Urinary bladder (tissue), 4 donors: Measurements from ENCODE around the gene UMAD1. TPM values are rescaled to one million over a fixed set of nuclear protein-coding genes. Genes with fewer than 3 reads are reported as not detected.

ENCODE experiments used
- DNase-seq: peaks from one replicate; pipeline ENCODE4 v3.0.0-alpha.2; 2015; ENCODE audit errors: extremely low spot score
- H3K27ac ChIP-seq: one replicate; pipeline ENCODE4 v1.5.1; 2013; ENCODE audit warnings: low read depth, mild to moderate bottlenecking, moderate library complexity
- H3K36me3 ChIP-seq: one replicate; pipeline ENCODE4 v1.6.1; 2013; ENCODE audit warnings: mild to moderate bottlenecking, moderate library complexity; ENCODE audit not compliant: insufficient read depth
- H3K4me1 ChIP-seq: one replicate; pipeline ENCODE4 v1.6.1; 2013; ENCODE audit warnings: mild to moderate bottlenecking, moderate library complexity; ENCODE audit not compliant: insufficient read depth
- H3K4me3 ChIP-seq: one replicate; pipeline ENCODE4 v1.5.1; 2013; ENCODE audit warnings: low read depth, low read length
- WGBS: extraction: QIAGEN DNeasy Blood & Tissue Kit; methylation state at CpG from one replicate; pipeline ENCODE4 v1.1.7; 2013; 5-methylcytosine and 5-hydroxymethylcytosine counted together
- polyA plus RNA-seq: library from polyadenylated mRNA; stranded (reverse); fragments of 200-250 nt; gene quantifications from one replicate; pipeline ENCODE4 v1.2.3, GENCODE V29; 2013
- total RNA-seq: library from RNA; depleted of rRNA; stranded (reverse); fragments of >200 nt; gene quantifications from one replicate; pipeline ENCODE4 v1.2.3, GENCODE V29; 2014
- donor health status: healthy with polysubstance abuse.
- donor health status: healthy.

UMAD1 gene
- total and polyA plus RNA-seq, 2 donors, result 14.6 to 15.8 TPM

DNA sequence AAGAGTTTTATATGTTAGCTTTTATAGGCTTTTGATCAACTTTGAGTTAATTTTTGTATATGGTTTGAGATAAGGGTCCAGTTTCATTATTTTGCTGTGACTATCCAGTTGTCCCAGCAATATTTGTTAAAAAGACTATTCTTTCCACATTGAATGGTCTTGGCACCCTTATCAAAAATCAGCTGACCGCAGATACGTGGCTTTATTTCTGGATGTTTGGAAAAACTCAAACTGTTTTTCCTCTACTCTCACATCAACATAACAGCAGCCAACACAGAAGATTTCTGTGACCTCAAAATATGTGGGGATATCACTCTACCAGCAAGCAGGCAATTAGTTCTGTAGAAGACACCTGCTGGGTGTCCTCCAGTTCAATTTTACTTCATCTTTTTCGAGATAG is 211.4 kb downstream of the UMAD1 start:
- Histone ChIP-seq H3K4me1 (no peaks in the 10 kb centered on the region), H3K4me3 (no peak overlapping the region), H3K27ac (no peak overlapping the region), H3K36me3 (no peaks in the 10 kb centered on the region)
- no peak for DNase-seq
- WGBS, result 80% methylated on average over 3 of the region's 3 CpGs

DNA sequence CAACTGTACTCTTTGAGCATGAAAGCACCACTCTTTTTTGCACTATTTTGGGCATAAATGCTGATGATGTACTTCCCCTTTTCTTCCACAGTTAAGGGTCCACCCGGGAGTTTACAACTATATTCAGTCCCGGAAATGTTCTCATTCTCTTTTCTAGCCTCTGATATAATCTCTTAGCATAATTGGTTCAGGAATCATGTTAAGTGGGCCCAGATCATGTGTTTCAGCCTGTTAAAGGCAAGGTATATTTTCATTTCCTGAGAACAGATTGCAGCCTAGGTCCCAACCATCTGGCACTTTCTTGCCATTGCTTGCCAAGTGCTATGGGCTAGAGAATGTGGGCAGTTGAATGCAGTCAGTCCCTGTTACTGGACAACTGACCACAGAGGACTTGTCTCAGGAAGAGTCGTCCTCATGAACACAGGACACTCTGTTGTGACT is 216.6 kb downstream of the UMAD1 start:
- DNase-seq, result no peak
- Histone ChIP-seq H3K27ac (no peak overlapping the region), H3K36me3 (no peaks in the 10 kb centered on the region), H3K4me1 (no peaks in the 10 kb centered on the region), H3K4me3 (no peak overlapping the region)
- WGBS, result 77% methylated on average over 3 of the region's 3 CpGs

DNA sequence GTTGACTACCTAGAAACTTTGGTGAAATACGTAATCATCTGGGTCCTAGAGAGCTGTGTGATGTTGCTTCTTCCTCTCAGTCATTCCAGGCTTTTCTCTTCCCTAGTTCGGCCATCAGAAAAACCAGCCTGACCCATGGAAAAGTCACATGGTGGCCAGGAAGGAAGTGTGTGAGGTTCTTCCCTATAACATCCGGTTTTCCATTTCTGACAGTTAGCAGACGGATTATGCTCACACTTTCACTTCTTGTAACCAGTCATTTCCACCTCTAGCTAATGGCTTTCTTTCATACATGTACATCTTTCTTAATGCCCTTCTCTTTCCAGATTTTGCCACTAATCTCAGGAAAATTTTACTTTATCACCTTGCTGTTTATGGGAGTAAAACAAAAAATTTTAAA is 218.0 kb downstream of the UMAD1 start:
- no peak overlapping the region for H3K4me3 ChIP-seq
- no peaks in the 10 kb centered on the region for H3K4me1 ChIP-seq
- no peak for DNase-seq
- H3K36me3 ChIP-seq, result no peaks in the 10 kb centered on the region
- H3K27ac ChIP-seq, result no peak overlapping the region
- WGBS, result 78% methylated on average over 4 of the region's 4 CpGs

DNA sequence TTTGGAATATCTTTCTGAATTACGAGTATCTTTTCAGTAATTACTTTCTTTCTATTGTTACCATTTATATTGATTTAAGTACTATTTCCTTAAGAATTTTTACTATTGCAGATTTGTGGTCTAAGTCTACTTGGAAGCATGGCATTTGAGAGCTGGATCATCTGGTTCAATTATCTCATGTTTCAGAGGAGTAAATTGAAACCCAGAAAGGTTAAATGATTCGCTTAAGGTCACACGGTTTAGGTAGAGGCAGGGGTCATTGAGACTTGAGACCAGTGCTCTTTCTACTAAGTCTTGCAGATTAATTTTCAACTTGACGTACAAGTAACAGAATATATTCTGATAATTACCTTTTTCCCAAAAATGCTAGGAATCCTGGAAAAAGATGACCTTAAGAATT is 218.9 kb downstream of the UMAD1 start:
- no peaks in the 10 kb centered on the region for H3K4me1 ChIP-seq
- DNase-seq, result no peak
- 94% methylated on average over 4 of the region's 4 CpGs for WGBS
- no peak overlapping the region for H3K27ac ChIP-seq
- no peak overlapping the region for H3K4me3 ChIP-seq
- H3K36me3 ChIP-seq, result no peaks in the 10 kb centered on the region

DNA sequence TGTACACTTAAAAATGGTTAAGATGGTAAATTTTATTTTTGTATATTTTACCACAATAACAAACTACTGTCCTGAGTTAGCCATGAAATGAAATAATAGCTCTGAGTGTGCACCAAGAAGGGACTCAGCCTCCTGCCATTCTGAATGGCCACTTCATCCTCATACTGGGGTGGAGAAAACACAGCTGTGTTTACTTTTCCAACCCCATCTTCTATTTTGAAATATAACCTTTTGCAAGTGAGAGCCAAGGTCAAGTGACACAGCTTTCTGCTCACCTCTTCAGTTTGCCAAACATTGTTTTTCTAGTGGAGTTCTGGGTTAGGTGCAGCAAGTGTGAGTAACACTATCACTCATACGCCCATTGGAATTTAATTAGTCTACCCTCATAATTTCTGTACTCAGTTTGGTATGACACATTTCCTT is 220.7 kb downstream of the UMAD1 start:
- no peaks in the 10 kb centered on the region for H3K36me3 ChIP-seq
- H3K4me3 ChIP-seq, result no peak overlapping the region
- H3K27ac ChIP-seq, result no peak overlapping the region
- no peak for DNase-seq
- WGBS, result 84% methylated on average over 1 of the region's 1 CpG
- no peaks in the 10 kb centered on the region for H3K4me1 ChIP-seq

DNA sequence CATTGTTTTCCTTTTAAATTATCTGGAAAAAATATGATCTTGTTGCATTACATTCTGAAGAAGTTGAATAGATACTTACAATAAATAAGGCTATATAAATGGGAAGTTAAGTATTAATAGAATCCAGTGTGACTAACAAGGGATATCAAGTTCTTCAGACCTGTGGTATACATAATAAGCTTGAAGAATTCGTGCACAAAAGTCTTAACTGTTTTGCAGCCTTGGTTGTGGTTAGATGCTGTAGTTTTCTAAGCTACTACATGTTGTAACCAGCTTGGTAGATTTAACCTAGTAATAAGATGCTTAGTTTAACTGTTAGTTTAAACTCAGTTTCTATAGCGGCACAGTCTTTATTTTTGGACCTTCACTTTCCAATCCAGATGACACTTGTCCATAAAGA is 221.8 kb downstream of the UMAD1 start:
- H3K27ac ChIP-seq, result no peak overlapping the region
- H3K4me3 ChIP-seq, result no peak overlapping the region
- WGBS, result 69% methylated on average over 2 of the region's 2 CpGs
- DNase-seq, result no peak
- no peaks in the 10 kb centered on the region for H3K36me3 ChIP-seq
- H3K4me1 ChIP-seq, result no peaks in the 10 kb centered on the region

DNA sequence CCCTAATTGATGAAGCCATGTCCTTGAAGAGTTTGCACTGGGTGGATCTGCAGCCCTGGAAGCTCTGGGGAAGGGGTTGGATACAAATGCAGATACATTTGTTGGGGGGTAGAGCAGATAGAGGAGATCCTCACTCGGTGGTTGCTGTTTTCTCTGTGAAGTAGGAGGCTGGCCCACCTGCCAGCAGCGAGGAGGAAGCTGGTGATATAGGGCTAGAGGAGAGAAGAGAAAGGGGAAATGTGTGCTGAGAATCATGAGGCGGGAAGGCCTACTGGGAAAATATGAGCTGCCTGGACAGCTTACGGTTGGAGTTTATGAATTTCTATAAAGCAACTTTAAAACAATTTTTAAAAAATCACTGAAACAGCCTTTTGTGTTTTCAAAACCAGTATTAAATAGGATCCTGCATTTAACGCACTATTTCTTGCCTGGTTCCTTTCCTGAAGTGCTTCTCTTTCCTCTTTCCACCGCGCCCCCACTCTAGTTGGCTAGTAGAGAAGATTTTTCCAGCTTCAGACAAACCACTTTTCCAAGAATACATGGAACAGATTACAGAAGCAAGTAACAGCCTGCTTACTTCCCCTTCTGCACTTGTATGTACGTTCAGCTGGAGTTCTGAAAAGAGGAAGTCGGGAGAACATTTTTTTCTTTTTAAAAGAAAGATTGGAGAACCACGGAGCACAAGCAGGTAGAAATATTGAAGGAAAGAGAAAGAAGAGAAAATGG is 227.5 kb downstream of the UMAD1 start:
- Histone ChIP-seq H3K4me3 (no peak overlapping the region), H3K4me1 (no peaks in the 10 kb centered on the region), H3K36me3 (no peaks in the 10 kb centered on the region), H3K27ac (no peak overlapping the region)
- no peak for DNase-seq
- 73% methylated on average over 10 of the region's 10 CpGs for WGBS

DNA sequence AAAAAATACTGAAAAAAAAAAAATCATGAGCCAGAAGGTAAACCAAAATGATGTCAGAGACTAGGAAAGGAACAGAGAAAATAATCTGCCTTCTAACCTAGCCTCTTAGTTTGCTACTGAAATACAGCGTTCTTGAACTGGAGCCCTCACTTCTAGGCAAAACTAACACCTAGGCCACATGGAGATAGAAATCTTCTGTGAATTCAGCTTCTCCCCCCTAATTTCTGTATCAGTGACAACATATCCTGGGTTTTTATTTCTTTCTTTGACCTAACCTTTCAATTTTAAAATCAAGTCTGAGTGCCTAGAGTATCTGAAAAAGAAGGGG is 228.0 kb downstream of the UMAD1 start:
- DNase-seq, result no peak
- Histone ChIP-seq H3K4me1 (no peaks in the 10 kb centered on the region), H3K36me3 (no peaks in the 10 kb centered on the region), H3K4me3 (no peak overlapping the region), H3K27ac (no peak overlapping the region)
- WGBS, result 90% methylated on average over 1 of the region's 1 CpG

DNA sequence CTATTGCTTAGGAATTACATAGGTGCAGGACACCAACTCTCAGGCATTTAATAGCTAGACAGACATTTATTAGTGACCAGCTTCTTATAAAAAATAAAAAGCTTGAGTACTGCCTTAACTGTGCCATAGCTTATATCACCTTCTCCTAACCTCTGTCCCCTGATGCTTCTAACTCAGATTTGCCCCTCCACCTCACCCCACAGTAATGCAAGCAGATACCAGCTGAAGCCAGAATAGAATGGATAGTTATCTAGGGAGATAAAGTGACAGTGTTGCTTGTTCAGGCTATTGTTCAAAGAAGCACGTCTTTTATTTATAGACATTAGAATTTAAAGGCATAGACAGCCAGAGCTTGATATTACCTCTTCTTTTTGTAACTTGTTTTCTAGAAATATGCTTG is 228.5 kb downstream of the UMAD1 start:
- no peak for DNase-seq
- Histone ChIP-seq H3K4me1 (no peaks in the 10 kb centered on the region), H3K36me3 (no peaks in the 10 kb centered on the region), H3K4me3 (no peak overlapping the region), H3K27ac (no peak overlapping the region)
- WGBS, result 30% methylated on average over 1 of the region's 1 CpG

DNA sequence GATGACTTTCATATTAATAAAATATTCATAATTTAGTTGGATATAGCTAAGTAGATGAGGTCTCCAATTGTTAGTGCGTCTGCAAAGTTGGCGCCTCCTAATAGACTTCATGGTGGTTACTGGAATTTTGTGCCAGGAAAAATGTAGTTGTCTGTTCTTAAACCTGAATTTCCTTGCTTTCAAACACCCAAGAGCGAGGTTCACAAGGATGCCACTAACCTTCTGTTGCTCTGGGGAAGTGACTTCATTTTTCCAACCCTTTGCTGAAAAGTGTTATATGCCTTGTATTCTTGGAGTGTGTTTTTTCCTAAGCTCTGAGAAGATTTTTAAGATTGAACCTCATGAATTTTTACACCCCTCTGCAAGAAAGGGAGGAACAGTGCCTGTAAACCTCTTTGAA is 229.1 kb downstream of the UMAD1 start:
- Histone ChIP-seq H3K36me3 (no peaks in the 10 kb centered on the region), H3K4me3 (no peak overlapping the region), H3K4me1 (no peaks in the 10 kb centered on the region), H3K27ac (no peak overlapping the region)
- WGBS, result 94% methylated on average over 3 of the region's 3 CpGs
- no peak for DNase-seq

DNA sequence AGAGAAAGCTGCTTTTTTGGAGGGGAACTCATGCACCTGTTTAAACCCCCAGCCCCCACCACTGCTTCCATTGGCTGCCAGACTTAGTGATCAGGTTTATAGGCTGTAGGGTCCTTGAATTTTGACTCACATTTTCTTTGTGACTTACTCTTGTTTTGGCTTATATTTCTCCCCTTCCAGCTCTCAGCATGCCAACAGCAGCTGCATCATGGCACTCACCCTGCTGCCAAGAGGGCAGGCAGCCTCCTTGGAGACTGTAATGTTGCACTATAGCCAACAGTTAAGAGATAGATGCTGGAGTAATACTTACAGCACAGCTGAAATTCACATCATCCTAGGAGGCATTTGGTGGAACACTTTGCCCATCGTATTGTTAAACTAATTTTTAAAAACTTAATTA is 230.0 kb downstream of the UMAD1 start:
- Histone ChIP-seq H3K4me3 (no peak overlapping the region), H3K27ac (no peak overlapping the region), H3K4me1 (no peaks in the 10 kb centered on the region), H3K36me3 (no peaks in the 10 kb centered on the region)
- DNase-seq, result no peak
- WGBS, result 95% methylated on average over 1 of the region's 1 CpG

DNA sequence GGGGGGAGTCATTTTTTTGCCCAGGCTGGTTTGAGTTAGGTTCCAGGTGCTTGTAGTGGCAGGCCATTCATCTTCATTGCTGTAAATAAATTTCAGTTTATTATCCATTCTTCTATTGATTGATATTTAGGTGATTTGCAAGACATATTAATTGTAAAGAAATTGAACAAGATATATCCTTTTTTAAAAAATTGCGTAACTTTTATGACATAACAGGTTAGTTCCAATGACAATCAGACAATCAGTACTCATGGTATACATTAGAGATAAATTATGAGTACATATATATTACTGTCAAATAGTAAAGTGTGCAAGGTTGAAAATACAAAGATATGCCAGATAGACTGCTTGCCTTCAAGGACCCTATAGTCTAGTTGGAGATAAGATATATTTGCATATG is 235.9 kb downstream of the UMAD1 start:
- no peaks in the 10 kb centered on the region for H3K36me3 ChIP-seq
- H3K4me1 ChIP-seq, result no peaks in the 10 kb centered on the region
- no peak overlapping the region for H3K4me3 ChIP-seq
- no peak for DNase-seq
- H3K27ac ChIP-seq, result no peak overlapping the region
- 99% methylated on average over 1 of the region's 1 CpG for WGBS

DNA sequence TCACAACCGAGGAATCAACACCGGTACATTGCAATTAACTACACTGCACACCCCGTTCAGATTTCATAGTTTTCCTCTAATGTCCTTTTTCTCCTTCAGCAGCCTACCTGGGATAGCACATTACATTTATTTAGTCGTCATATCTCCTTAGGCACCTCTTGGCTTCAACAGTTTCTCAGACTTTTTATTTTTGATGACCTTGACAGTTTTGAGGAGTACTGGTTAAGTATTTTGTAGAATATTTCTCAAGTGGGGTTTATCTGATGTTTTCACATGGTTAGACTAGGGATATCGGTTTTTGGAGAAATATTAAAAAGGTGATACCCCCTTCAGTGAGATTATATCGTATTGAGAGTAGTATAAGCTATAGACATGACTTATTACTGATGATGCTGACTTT is 241.0 kb downstream of the UMAD1 start:
- WGBS, result 85% methylated on average over 6 of the region's 6 CpGs
- Histone ChIP-seq H3K4me1 (no peaks in the 10 kb centered on the region), H3K36me3 (no peaks in the 10 kb centered on the region), H3K4me3 (no peak overlapping the region), H3K27ac (no peak overlapping the region)
- no peak for DNase-seq

DNA sequence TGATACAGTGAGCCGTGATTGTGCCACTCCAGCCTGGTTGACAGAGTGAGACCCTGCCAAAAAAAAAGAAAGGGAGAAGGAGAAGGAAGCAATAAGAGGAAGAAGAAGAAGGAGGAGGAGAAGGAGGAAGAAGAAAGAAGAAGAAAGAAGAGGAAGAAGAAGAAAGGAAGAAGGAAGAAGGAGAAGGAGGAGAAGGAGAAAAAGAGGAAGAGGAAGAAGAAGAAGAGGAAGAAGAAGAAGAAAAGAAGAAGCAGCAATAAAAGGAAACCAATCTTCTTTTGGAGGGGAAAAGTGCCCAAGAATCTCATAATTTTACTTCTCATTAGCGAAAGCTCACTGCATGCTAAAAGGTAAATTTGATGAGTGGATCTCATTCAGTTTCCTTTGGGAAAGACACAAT is 242.3 kb downstream of the UMAD1 start:
- no peak overlapping the region for H3K4me3 ChIP-seq
- over 99% methylated on average over 2 of the region's 2 CpGs for WGBS

DNA sequence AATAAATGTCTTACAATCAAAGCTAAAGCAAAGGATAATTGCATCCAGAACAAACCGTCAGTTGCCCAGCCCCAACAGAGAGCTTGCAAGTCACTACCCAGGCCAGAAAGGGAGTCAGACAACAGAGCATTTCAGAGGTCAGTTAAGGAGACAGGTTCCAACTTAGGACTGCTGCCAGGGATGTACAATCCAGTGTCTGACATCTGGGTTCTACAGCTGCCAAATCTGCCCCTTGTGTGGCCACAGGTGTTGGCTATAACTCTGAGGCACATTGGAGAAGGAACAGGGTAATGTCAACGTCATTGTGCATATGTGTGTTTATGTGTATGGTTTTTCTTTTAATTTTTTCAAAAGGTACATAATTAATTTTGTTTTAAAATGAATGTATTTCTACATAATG is 242.8 kb downstream of the UMAD1 start:
- Histone ChIP-seq H3K4me1 (no peaks in the 10 kb centered on the region), H3K27ac (no peak overlapping the region), H3K36me3 (no peaks in the 10 kb centered on the region), H3K4me3 (no peak overlapping the region)
- no peak for DNase-seq
- WGBS, result 78% methylated on average over 2 of the region's 2 CpGs

More for the DNA sequence above, 242.3 kb downstream of the UMAD1 start:
- no peak for DNase-seq
- Histone ChIP-seq H3K27ac (no peak overlapping the region), H3K36me3 (no peaks in the 10 kb centered on the region), H3K4me1 (no peaks in the 10 kb centered on the region)
